Activated CD8-positive, alpha-beta memory T cell treated with anti-CD3 and anti-CD28 coated beads, Interleukin-2, amount 50 U/mL, for 4 hours (primary cell): ENCODE results near the gene SPTA1.

Experiments
- DNase-seq: peaks from one replicate; pipeline ENCODE4 v3.0.0-alpha.2; 2020

Gene SPTA1

GRCh38 chr1:158681606-158682005, 4.9 kb downstream of the SPTA1 start:
- DNase-seq, result no peak

- no peak for DNase-seq
These were observed 7.2 kb downstream of the SPTA1 start for GRCh38 chr1:158679289-158679688.

- no peak for DNase-seq
These were observed 10.8 kb downstream of the SPTA1 start for GRCh38 chr1:158675563-158676323.

- DNase-seq, result no peak
These were observed 12.2 kb downstream of the SPTA1 start for GRCh38 chr1:158674302-158674701.

- DNase-seq, result no peak
These were observed 20.5 kb downstream of the SPTA1 start for GRCh38 chr1:158666037-158666436.

GRCh38 chr1:158654571-158654970, 31.9 kb downstream of the SPTA1 start:
- DNase-seq, result no peak

GRCh38 chr1:158654086-158654485, 32.4 kb downstream of the SPTA1 start:
- no peak for DNase-seq

- no peak for DNase-seq
These were observed 33.7 kb downstream of the SPTA1 start for GRCh38 chr1:158652721-158653334.

- DNase-seq, result no peak
These were observed 37.5 kb downstream of the SPTA1 start for GRCh38 chr1:158649052-158649451.

- no peak for DNase-seq
These were observed 40.0 kb downstream of the SPTA1 start for GRCh38 chr1:158646465-158646864.

GRCh38 chr1:158644449-158644848, 42.1 kb downstream of the SPTA1 start:
- DNase-seq, result no peak

- no peak for DNase-seq
These were observed 47.6 kb downstream of the SPTA1 start for GRCh38 chr1:158638904-158639303.

- no peak for DNase-seq
These were observed 48.4 kb downstream of the SPTA1 start for GRCh38 chr1:158638146-158638545.

- no peak for DNase-seq
These were observed 72.8 kb downstream of the SPTA1 start for GRCh38 chr1:158613764-158614163.

- no peak for DNase-seq
These were observed 74.6 kb downstream of the SPTA1 start for GRCh38 chr1:158611916-158612315.

GRCh38 chr1:158607296-158607695, 79.2 kb downstream of the SPTA1 start:
- no peak for DNase-seq

GRCh38 chr1:158604968-158605367, 81.5 kb downstream of the SPTA1 start, which contains the start of gene OR10Z1:
Gene OR10Z1 (plus strand): TSS chr1:158605268. CDS start chr1:158606439, 1,171 bp downstream.
- DNase-seq, result no peak

- no peak for DNase-seq
These were observed 85.8 kb downstream of the SPTA1 start for GRCh38 chr1:158600735-158601134.

GRCh38 chr1:158586942-158587341, 99.6 kb downstream of the SPTA1 start:
- no peak for DNase-seq

- no peak for DNase-seq
These were observed 102.6 kb downstream of the SPTA1 start for GRCh38 chr1:158583962-158584361.

- no peak for DNase-seq
These were observed 106.8 kb downstream of the SPTA1 start, which contains the start of gene OR10X1 for GRCh38 chr1:158579733-158580132. Gene OR10X1 (minus strand): TSS chr1:158579899. CDS start chr1:158579899, 0 bp downstream.

GRCh38 chr1:158577561-158577960, 109.0 kb downstream of the SPTA1 start:
- DNase-seq, result no peak

GRCh38 chr1:158572226-158572625, 114.3 kb downstream of the SPTA1 start:
- no peak for DNase-seq

GRCh38 chr1:158570480-158570879, 116.0 kb downstream of the SPTA1 start, which contains the start of gene OR6P1:
Gene OR6P1 (minus strand): TSS chr1:158570580. CDS start chr1:158563604, 6,976 bp downstream.
- DNase-seq, result no peak
